Progenitor cell of endocrine pancreas (in vitro differentiated cells): ENCODE results near the gene ACACB. TPM values are rescaled to one million over a fixed set of nuclear protein-coding genes. Genes with fewer than 3 reads are reported as not detected.

Source experiments
- DNase-seq: peaks from one replicate; pipeline ENCODE4 v3.0.0; 2021; ENCODE audit warnings: low spot score; ENCODE audit not compliant: unreplicated experiment
- H3K27ac Mint-ChIP-seq: 2 replicates; pipeline ENCODE4 v1.8.0; 2021; ENCODE audit warnings: mild to moderate bottlenecking, moderate library complexity, mixed read lengths
- H3K27me3 Mint-ChIP-seq: 2 replicates; pipeline ENCODE4 v1.8.0; 2021; ENCODE audit warnings: mixed read lengths
- H3K36me3 Mint-ChIP-seq: 2 replicates; pipeline ENCODE4 v1.8.0; 2022; ENCODE audit warnings: mixed read lengths; ENCODE audit not compliant: insufficient read depth
- H3K4me1 Mint-ChIP-seq: 2 replicates; pipeline ENCODE4 v1.8.0; 2021; ENCODE audit warnings: low read depth, mixed read lengths
- H3K4me3 Mint-ChIP-seq: 2 replicates; pipeline ENCODE4 v1.8.0; 2021; ENCODE audit warnings: low read depth, mild to moderate bottlenecking, moderate library complexity, mixed read lengths
- H3K9me3 Mint-ChIP-seq: 2 replicates; pipeline ENCODE4 v1.8.0; 2021; ENCODE audit warnings: low read depth, mixed read lengths
- CTCF ChIP-seq: fragments of 200-600 bp; sonication (generic); IDR thresholded peaks from one replicate; pipeline ENCODE4 v1.5.0; 2021; ENCODE audit warnings: antibody characterized with exemption, mild to moderate bottlenecking; ENCODE audit not compliant: unreplicated experiment
- total RNA-seq: library from RNA; stranded (reverse); gene quantifications from 2 replicates; pipeline ENCODE4 v1.2.1, GENCODE V29; 2021

ACACB gene
- total RNA-seq, 1 donor from 2014 or later = 47.3 TPM

GRCh38 chr12:109232731-109233130 is 116.3 kb downstream of the ACACB start:
- no peaks in the 10 kb centered on the region for H3K27me3 Mint-ChIP-seq
- peaks cover 16% of the 10 kb centered on the region for H3K36me3 Mint-ChIP-seq
- H3K27ac Mint-ChIP-seq = no peak overlapping the region
- no peak for DNase-seq
- no peaks in the 10 kb centered on the region for H3K9me3 Mint-ChIP-seq
- H3K4me3 Mint-ChIP-seq = no peak overlapping the region
- no peaks in the 10 kb centered on the region for H3K4me1 Mint-ChIP-seq
- no peak for TF ChIP-seq CTCF

DNA sequence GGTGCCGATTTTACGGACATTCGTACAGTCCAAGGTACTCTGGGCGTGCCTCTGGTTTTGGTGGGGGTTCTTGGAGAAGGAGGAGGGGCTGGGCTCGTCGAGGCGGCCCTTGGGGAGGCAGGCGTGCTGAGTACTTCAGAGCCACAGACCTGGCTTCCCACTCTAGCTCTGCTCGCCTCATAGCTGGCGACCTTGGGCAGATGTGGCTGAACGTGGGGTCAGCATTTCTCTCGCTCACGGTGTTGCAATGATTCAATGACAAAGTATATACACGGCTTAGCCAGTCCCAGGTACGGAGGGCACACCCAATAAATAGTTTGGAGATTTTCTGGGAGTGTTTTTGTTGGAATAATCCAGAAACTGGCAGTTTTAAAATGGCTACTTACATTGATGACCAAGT is 117.6 kb downstream of the ACACB start:
- Mint-ChIP-seq H3K4me3 (no peak overlapping the region), H3K4me1 (no peaks in the 10 kb centered on the region), H3K27ac (no peak overlapping the region), H3K36me3 (peaks cover 16% of the 10 kb centered on the region), H3K27me3 (no peaks in the 10 kb centered on the region), H3K9me3 (no peaks in the 10 kb centered on the region)
- no peak for TF ChIP-seq CTCF
- no peak for DNase-seq

DNA sequence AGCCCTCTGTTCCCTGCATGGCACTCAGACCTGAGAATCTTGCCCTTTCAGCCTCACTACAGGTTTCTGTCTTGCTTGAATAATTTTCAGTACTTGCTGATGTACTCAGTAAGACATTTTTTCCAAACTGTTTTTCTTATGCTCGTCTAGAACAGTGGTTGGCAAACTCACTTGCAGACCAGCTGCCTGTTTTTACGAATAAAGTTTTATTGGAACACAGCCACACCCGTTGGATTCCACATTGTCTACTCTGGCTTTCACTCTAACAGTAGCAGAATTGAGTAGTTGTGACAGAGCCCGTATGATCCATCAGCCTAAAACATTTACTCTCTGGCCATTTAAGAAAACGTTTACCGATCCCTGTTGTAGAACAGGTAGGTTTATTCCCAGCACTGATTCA is 119.9 kb downstream of the ACACB start:
- Mint-ChIP-seq H3K27ac (no peak overlapping the region), H3K4me3 (no peak overlapping the region), H3K9me3 (no peaks in the 10 kb centered on the region), H3K27me3 (no peaks in the 10 kb centered on the region), H3K36me3 (peaks cover 18% of the 10 kb centered on the region), H3K4me1 (no peaks in the 10 kb centered on the region)
- no peak for TF ChIP-seq CTCF
- no peak for DNase-seq

GRCh38 chr12:109239179-109239578 is 122.8 kb downstream of the ACACB start:
- H3K27me3 Mint-ChIP-seq = no peaks in the 10 kb centered on the region
- H3K27ac Mint-ChIP-seq = no peak overlapping the region
- H3K4me1 Mint-ChIP-seq = no peaks in the 10 kb centered on the region
- H3K4me3 Mint-ChIP-seq = no peak overlapping the region
- DNase-seq = no peak
- no peaks in the 10 kb centered on the region for H3K9me3 Mint-ChIP-seq
- peaks cover 22% of the 10 kb centered on the region for H3K36me3 Mint-ChIP-seq
- no peak for TF ChIP-seq CTCF

DNA sequence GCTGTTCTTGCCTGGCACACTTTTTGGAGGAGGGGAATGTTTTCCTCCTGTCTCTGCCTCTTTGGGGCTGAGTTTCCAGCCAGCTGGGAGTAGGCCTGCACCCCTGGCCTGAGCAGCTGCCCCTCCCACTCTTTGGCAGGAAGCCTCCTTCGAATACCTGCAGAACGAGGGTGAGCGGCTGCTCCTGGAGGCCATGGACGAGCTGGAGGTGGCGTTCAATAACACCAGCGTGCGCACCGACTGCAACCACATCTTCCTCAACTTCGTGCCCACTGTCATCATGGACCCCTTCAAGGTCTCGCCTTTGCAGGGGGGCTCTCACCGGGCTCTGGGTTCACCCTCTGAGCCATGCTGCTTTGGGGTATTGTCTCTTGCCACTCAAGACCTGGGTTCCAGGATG is 123.3 kb downstream of the ACACB start:
- Mint-ChIP-seq H3K9me3 (no peaks in the 10 kb centered on the region), H3K27ac (no peak overlapping the region), H3K4me3 (no peak overlapping the region), H3K36me3 (peaks cover 22% of the 10 kb centered on the region), H3K27me3 (no peaks in the 10 kb centered on the region), H3K4me1 (no peaks in the 10 kb centered on the region)
- no peak for DNase-seq
- no peak for TF ChIP-seq CTCF
